ENCODE data around the gene CCDC122. TPM values are rescaled to one million over a fixed set of nuclear protein-coding genes. Genes with fewer than 3 reads are reported as not detected.

Gene CCDC122
- total RNA-seq, 1 donor = 4.7 TPM

DNA sequence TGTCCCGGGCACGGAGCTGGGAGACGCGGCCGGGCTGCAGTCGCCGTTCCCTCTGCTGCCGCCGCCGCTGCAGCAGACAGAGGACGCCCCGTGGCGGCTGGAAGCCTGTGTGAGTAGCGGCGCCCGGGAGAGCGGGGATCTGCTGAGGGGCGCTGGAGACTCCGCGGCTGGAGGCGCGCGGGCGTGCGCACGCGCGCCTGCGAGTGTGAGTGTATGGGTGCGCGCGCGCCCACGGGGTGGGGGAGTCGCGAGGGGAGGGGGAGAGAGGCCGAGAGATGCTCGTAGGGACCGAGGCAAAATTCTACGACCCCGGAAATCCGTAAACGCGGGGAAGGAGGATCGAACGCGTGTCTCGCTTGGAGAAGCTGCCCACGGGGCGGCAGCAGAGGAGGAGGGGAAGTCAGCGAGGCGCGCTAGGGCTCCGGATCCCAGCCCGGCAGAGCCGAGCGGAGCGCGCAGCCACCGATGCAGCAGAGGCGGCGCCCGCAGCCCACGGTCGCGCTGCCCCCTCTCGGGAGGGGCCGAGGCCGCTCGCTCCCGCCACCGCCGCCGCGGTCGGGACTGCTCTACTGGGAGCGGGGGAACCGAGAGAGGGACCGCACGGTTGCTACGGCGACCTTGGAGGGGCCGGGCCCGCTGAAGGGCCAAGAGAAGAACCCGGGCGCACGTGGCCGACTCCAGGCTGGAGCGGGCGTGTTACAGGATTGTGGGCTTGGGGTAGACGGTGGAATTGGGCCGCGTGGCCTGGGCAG is 92.6 kb downstream of the CCDC122 start, which contains the start of gene ENOX1:
Gene ENOX1 (minus strand): TSS at position 207 of the 752 bp plus-strand sequence.
- Histone ChIP-seq H3K4me2 (ENCODE audit: insufficient read depth, low read length) (peak within 1 kb of the TSS; percentile 85), H3K27me3 (ENCODE audit: insufficient read depth, low read length) (no peaks in the 10 kb centered on the region), H3K79me2 (ENCODE audit: insufficient read depth, low read length) (no peaks in the 10 kb centered on the region), H2AFZ (ENCODE audit: low read length) (peak within 1 kb of the TSS; percentile 82), H3K4me1 (ENCODE audit: insufficient read depth, low read length) (peaks cover 18% of the 10 kb centered on the region), H3K27ac (ENCODE audit: low read depth, low read length) (no peak within 1 kb of the TSS), H4K20me1 (ENCODE audit: insufficient read depth, low read length) (no peaks in the 10 kb centered on the region), H3K36me3 (ENCODE audit: insufficient read depth, low read length) (no peaks in the 10 kb centered on the region), H3K4me3 (ENCODE audit: insufficient read depth, low read length) (peak within 1 kb of the TSS; percentile 76), H3K9me3 (ENCODE audit: low read depth, low read length) (no peaks in the 10 kb centered on the region)
- peak; percentile 88 for DNase-seq (ENCODE audit: insufficient read length, low spot score, missing footprints)
- TF ChIP-seq, protein P1, sequence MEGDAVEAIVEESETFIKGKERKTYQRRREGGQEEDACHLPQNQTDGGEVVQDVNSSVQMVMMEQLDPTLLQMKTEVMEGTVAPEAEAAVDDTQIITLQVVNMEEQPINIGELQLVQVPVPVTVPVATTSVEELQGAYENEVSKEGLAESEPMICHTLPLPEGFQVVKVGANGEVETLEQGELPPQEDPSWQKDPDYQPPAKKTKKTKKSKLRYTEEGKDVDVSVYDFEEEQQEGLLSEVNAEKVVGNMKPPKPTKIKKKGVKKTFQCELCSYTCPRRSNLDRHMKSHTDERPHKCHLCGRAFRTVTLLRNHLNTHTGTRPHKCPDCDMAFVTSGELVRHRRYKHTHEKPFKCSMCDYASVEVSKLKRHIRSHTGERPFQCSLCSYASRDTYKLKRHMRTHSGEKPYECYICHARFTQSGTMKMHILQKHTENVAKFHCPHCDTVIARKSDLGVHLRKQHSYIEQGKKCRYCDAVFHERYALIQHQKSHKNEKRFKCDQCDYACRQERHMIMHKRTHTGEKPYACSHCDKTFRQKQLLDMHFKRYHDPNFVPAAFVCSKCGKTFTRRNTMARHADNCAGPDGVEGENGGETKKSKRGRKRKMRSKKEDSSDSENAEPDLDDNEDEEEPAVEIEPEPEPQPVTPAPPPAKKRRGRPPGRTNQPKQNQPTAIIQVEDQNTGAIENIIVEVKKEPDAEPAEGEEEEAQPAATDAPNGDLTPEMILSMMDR (IDR thresholded peaks at IDR 0.05; ENCODE audit: extremely low read depth, low read depth, low read length) = no peak

DNA sequence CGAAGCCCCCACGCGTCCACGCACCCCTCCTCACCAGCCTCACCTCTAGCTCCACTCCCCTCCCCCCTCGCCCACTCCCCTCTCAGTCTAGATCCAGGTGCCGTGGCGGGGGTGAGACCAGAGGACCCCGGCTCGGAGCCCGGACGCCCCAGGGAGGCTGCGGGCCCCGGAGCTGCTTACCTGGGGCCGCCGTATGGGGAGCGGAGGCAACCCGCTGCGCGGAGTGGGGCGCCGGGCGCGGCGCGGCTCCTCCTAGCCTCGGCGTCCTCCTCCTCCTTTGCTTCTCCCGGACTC is 93.1 kb downstream of the CCDC122 start:
- peak overlapping the region; percentile 85 for H3K4me2 ChIP-seq (ENCODE audit: insufficient read depth, low read length)
- H3K79me2 ChIP-seq (ENCODE audit: insufficient read depth, low read length) = no peaks in the 10 kb centered on the region
- H3K4me3 ChIP-seq (ENCODE audit: insufficient read depth, low read length) = peak overlapping the region; percentile 76
- TF ChIP-seq, protein P1 (IDR thresholded peaks at IDR 0.05; ENCODE audit: extremely low read depth, low read depth, low read length) = no peak
- no peaks in the 10 kb centered on the region for H3K36me3 ChIP-seq (ENCODE audit: insufficient read depth, low read length)
- peaks cover 18% of the 10 kb centered on the region for H3K4me1 ChIP-seq (ENCODE audit: insufficient read depth, low read length)
- DNase-seq (ENCODE audit: insufficient read length, low spot score, missing footprints) = no peak
- H2AFZ ChIP-seq (ENCODE audit: low read length) = peak overlapping the region; percentile 24
- no peaks in the 10 kb centered on the region for H3K27me3 ChIP-seq (ENCODE audit: insufficient read depth, low read length)
- H4K20me1 ChIP-seq (ENCODE audit: insufficient read depth, low read length) = no peaks in the 10 kb centered on the region
- H3K27ac ChIP-seq (ENCODE audit: low read depth, low read length) = no peak overlapping the region
- H3K9me3 ChIP-seq (ENCODE audit: low read depth, low read length) = no peaks in the 10 kb centered on the region

Small RNA genes lying within 50 kb of the gene (small RNA-seq; reads per million reads assigned to genes)
- gene AL162713.1 = not detected

Other genes with a start within 250 kb of the CCDC122 start
- gene ENOX1, start 92.8 kb downstream of the CCDC122 start, total RNA-seq = 5.4 and 7.1 TPM in 2 replicates
- gene LACC1, start 164 bp upstream of the CCDC122 start, total RNA-seq = 21.0 and 21.5 TPM in 2 replicates

Data from osteoblast (primary cell).